Fibroblast of lung (primary cell): ENCODE data around the gene GALNT7. TPM values are rescaled to one million over a fixed set of nuclear protein-coding genes. Genes with fewer than 3 reads are reported as not detected.

ENCODE experiments used
- DNase-seq, 2 donors: peaks; one replicate each; pipeline versions ENCODE4 v3.0.0 to v3.0.0-alpha.2; 2010; ENCODE audit warnings: low read depth in 2 of 2
- H2AFZ ChIP-seq: 2 replicates; pipeline ENCODE4 v1.5.1; 2012; ENCODE audit warnings: low read length, control low read depth, inconsistent platforms
- H3K27ac ChIP-seq: 2 replicates; pipeline ENCODE4 v1.5.1; 2011; ENCODE audit warnings: low read length, control low read depth; ENCODE audit not compliant: insufficient read depth
- H3K27me3 ChIP-seq: 2 replicates; pipeline ENCODE4 v1.5.1; 2011; ENCODE audit warnings: mild to moderate bottlenecking, low read length; ENCODE audit not compliant: control insufficient read depth, insufficient read depth
- H3K36me3 ChIP-seq: 2 replicates; pipeline ENCODE4 v1.5.1; 2011; ENCODE audit warnings: low read length; ENCODE audit not compliant: control insufficient read depth, insufficient read depth
- H3K4me1 ChIP-seq: 2 replicates; pipeline ENCODE4 v1.5.1; 2011; ENCODE audit warnings: low read length; ENCODE audit not compliant: control insufficient read depth, insufficient read depth; ENCODE audit errors: extremely low read depth
- H3K4me2 ChIP-seq: 2 replicates; pipeline ENCODE4 v1.5.1; 2011; ENCODE audit warnings: low read length, control low read depth; ENCODE audit not compliant: insufficient read depth; ENCODE audit errors: extremely low read depth
- H3K4me3 ChIP-seq, 4 experiments: fragments of 200-600 bp in 1 of 4; sonication (generic) in 1 of 4; replicated peaks in 1 of 4; 2 replicates each; pipeline ENCODE4 v1.5.1; 2011 to 2016; ENCODE audit warnings: low read length in 4 of 4, low read depth in 3 of 4, mild to moderate bottlenecking in 3 of 4, control low read depth in 2 of 4, inconsistent platforms in 1 of 4, mixed read lengths in 1 of 4; ENCODE audit not compliant: insufficient read depth in 1 of 4; ENCODE audit errors: control extremely low read depth in 1 of 4
- H3K79me2 ChIP-seq: 2 replicates; pipeline ENCODE4 v1.5.1; 2012; ENCODE audit warnings: mild to moderate bottlenecking, low read length, inconsistent platforms; ENCODE audit not compliant: control insufficient read depth, insufficient read depth
- H3K9ac ChIP-seq: 2 replicates; pipeline ENCODE4 v1.5.1; 2011; ENCODE audit warnings: mild to moderate bottlenecking, low read length, control low read depth; ENCODE audit not compliant: insufficient read depth
- H3K9me3 ChIP-seq: 2 replicates; pipeline ENCODE4 v1.5.1; 2012; ENCODE audit warnings: low read depth, low read length; ENCODE audit not compliant: control insufficient read depth, insufficient read depth
- H4K20me1 ChIP-seq: 2 replicates; pipeline ENCODE4 v1.5.1; 2011; ENCODE audit warnings: low read length; ENCODE audit not compliant: control insufficient read depth, insufficient read depth; ENCODE audit errors: extremely low read depth
- EZH2 ChIP-seq: IDR thresholded peaks from 2 replicates; pipeline ENCODE4 v1.5.1; 2012; ENCODE audit warnings: low read length, control low read depth, mild to moderate bottlenecking; ENCODE audit errors: missing control alignments
- polyA plus RNA-seq, 2 donors: library from polyadenylated mRNA; depleted of rRNA in 1 of 2; stranded (reverse) in 1 of 2; unstranded in 1 of 2; fragments of >200 nt; gene quantifications; 2 replicates each; pipeline ENCODE4 v1.2.1, GENCODE V29; 2011 to 2012; ENCODE audit warnings: missing spikeins in 1 of 2
- total RNA-seq: library from RNA; depleted of rRNA; stranded (reverse); fragments of >200 nt; gene quantifications from 2 replicates; pipeline ENCODE4 v1.2.1, GENCODE V29; 2014
- TF ChIP-seq, protein P1 (sequence below), 2 donors: IDR thresholded peaks in 1 of 2; conservative IDR thresholded peaks in 1 of 2; 1 replicate in 1 of 2; 2 replicates in 1 of 2; pipeline ENCODE4 v1.5.1; 2011 to 2012; ENCODE audit warnings: low read length in 2 of 2, control low read depth in 1 of 2, inconsistent platforms in 1 of 2, low read depth in 1 of 2, mild to moderate bottlenecking in 1 of 2

GALNT7 gene
- total and polyA plus RNA-seq, 2 donors (not counting 1 experiment from before 2014, with no cell fraction given), result 40.4 to 45.4 TPM

DNA sequence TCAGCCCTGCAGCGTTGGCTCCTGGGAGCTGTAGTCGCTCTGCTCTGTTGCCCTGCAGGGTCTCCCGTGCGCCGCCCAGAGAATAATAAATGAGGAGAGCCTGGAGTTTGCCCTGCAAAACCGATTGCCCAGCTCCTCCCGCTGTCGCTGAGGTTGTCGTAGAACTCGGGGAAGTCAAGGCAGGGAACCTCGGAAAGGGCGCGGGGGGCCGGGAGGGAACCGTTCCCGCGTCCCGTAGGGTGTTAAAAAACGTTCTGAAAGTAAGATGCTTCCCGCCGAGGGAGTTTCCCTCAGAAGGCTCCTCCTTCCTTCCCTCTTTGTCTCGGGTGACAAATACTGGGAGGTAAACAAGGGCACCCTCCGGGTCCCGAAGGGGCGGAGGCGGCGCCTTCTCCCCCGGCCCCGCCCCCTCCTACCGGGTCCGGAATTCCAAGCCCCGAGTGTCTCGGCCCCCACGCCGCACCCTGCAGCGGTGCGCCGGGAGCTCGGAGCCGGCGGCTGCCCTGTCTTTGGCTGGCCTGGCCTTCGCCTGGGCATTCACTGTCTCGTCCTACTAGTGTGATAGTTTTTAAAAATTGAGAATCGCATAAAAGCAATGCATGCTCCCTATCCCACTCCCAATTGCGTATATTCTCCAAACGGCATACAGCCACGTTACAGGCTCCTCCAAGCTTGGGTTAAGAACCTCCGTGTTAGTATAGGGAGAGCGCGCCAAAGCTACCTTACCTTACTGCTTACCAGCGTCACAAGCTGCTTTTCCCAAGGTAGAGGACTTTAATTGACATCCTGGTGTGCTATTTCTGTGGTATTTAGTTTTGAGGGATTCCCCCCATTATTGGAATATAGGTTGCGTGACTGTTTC, 166.5 kb downstream of the GALNT7 start:
- H3K79me2 ChIP-seq, result peaks cover 38% of the 10 kb centered on the region
- H3K27ac ChIP-seq, result peak overlapping the region; percentile 83
- peak; percentile 78 to 79 for DNase-seq
- no peaks in the 10 kb centered on the region for H3K36me3 ChIP-seq
- H4K20me1 ChIP-seq, result no peaks in the 10 kb centered on the region
- H3K9ac ChIP-seq, result peak overlapping the region; percentile 68
- H2AFZ ChIP-seq, result peak overlapping the region; percentile 79
- H3K4me2 ChIP-seq, result peak overlapping the region; percentile 83
- H3K4me3 ChIP-seq, result peak overlapping the region; percentile 85 to 92 (median 87)
- TF ChIP-seq EZH2, result no peak
- H3K27me3 ChIP-seq, result no peaks in the 10 kb centered on the region
- peaks cover 3% of the 10 kb centered on the region for H3K4me1 ChIP-seq
- no peaks in the 10 kb centered on the region for H3K9me3 ChIP-seq

DNA sequence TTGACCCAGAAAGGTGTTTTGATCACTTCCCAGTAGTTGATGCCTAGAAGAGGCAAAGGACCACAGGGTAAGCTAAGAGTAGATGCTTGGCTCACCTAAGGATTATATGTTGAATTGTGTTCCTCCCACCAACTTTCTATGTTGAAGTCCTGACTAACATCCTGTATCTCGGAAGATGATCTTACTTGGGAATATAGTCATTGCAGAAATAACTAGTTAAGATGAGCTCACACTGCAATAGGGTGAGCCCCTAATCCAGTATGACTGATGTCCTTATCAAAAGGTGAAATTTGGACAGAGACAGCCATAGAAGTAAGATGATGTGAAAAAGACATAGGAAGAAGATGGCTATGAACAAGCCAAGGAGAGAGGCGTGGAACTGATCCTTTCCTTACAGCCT, 168.9 kb downstream of the GALNT7 start:
- Histone ChIP-seq H3K36me3 (no peaks in the 10 kb centered on the region), H3K27ac (no peak overlapping the region), H3K4me1 (no peaks in the 10 kb centered on the region), H3K4me3 (no peak overlapping the region), H3K79me2 (peaks cover 16% of the 10 kb centered on the region), H3K27me3 (no peaks in the 10 kb centered on the region), H4K20me1 (no peaks in the 10 kb centered on the region), H2AFZ (no peak overlapping the region), H3K4me2 (no peak overlapping the region), H3K9ac (no peak overlapping the region), H3K9me3 (no peaks in the 10 kb centered on the region)
- no peak for DNase-seq
- TF ChIP-seq, protein P1, sequence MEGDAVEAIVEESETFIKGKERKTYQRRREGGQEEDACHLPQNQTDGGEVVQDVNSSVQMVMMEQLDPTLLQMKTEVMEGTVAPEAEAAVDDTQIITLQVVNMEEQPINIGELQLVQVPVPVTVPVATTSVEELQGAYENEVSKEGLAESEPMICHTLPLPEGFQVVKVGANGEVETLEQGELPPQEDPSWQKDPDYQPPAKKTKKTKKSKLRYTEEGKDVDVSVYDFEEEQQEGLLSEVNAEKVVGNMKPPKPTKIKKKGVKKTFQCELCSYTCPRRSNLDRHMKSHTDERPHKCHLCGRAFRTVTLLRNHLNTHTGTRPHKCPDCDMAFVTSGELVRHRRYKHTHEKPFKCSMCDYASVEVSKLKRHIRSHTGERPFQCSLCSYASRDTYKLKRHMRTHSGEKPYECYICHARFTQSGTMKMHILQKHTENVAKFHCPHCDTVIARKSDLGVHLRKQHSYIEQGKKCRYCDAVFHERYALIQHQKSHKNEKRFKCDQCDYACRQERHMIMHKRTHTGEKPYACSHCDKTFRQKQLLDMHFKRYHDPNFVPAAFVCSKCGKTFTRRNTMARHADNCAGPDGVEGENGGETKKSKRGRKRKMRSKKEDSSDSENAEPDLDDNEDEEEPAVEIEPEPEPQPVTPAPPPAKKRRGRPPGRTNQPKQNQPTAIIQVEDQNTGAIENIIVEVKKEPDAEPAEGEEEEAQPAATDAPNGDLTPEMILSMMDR (conservative IDR thresholded peaks at IDR 0.05 in 1 of 2, IDR thresholded peaks at IDR 0.05 in 1 of 2; ENCODE audit: low read depth in 1 of 2, low read length in 2 of 2), result no peak
- TF ChIP-seq EZH2, result no peak

DNA sequence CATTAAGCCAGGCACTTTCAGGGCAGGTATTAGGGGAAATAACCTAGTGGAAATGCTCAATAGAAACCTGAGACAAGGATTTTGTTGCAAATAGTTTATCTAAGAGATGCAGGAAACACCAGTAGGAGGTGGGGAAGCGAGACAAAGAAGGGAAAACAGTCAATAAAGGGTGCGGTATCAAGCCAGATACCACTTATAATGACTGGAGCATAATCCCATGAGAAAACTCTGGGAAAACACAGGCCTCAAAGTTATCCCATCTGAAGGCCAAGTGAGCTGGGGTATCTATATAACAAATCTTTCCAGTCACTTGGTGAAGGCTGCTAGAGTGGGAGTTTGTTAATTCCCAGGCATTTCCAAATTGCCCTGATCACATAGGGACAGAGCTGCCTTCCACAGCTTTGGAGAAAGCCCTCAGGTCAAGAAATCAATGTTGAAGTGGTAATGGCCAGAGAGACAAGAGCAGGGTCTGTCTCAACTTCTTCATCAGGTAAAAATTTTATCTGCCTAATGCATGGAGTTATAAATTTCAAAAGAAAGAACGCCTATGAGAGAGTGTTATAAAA, 175.3 kb downstream of the GALNT7 start:
- Histone ChIP-seq H3K36me3 (no peaks in the 10 kb centered on the region), H3K9me3 (no peaks in the 10 kb centered on the region), H3K27me3 (no peaks in the 10 kb centered on the region), H2AFZ (no peak overlapping the region), H3K79me2 (no peaks in the 10 kb centered on the region), H3K27ac (no peak overlapping the region), H3K4me3 (no peak overlapping the region), H3K9ac (no peak overlapping the region), H3K4me2 (no peak overlapping the region), H3K4me1 (peaks cover 3% of the 10 kb centered on the region), H4K20me1 (no peaks in the 10 kb centered on the region)
- TF ChIP-seq, protein P1 (conservative IDR thresholded peaks at IDR 0.05 in 1 of 2, IDR thresholded peaks at IDR 0.05 in 1 of 2; ENCODE audit: low read depth in 1 of 2, low read length in 2 of 2), result no peak
- TF ChIP-seq EZH2, result no peak
- DNase-seq, result no peak
